Activated CD4-positive, alpha-beta memory T cell treated with anti-CD3 and anti-CD28 coated beads, Interleukin-2, amount 10 ng/mL, durations not matched to agents 7 days and 5 days (primary cell): ENCODE measurements around the gene UCHL5. TPM values are rescaled to one million over a fixed set of nuclear protein-coding genes. Genes with fewer than 3 reads are reported as not detected.
"Not testable (repeated sequence)": the region's sequence is repeated elsewhere in the genome, so short reads cannot be mapped to it uniquely, and the experiment has no call there.

Source experiments
- CTCF ChIA-PET: fragments of 350-600 bp; sonication (Branson Sonifier 250); formaldehyde crosslinking; loops from one replicate; lab custom pipeline; 2021; ENCODE audit warnings: antibody characterized with exemption, inconsistent platforms; lab: Charles Lee
- POLR2A ChIA-PET: fragments of 350-600 bp; sonication (Branson Sonifier 250); formaldehyde crosslinking; loops from one replicate; lab custom pipeline; 2021; ENCODE audit warnings: antibody characterized with exemption; lab: Charles Lee
- DNase-seq: peaks from one replicate; pipeline ENCODE4 v3.0.0-alpha.2; 2020
- H3K27ac Mint-ChIP-seq: one replicate; pipeline ENCODE4 v1.8.0; 2021; ENCODE audit warnings: mild to moderate bottlenecking, mixed read lengths
- H3K27me3 Mint-ChIP-seq: one replicate; pipeline ENCODE4 v1.8.0; 2021; ENCODE audit warnings: mixed read lengths
- H3K36me3 Mint-ChIP-seq: one replicate; pipeline ENCODE4 v1.8.0; 2021; ENCODE audit warnings: low read depth, mixed read lengths
- H3K4me1 Mint-ChIP-seq: one replicate; pipeline ENCODE4 v1.8.0; 2021; ENCODE audit warnings: mixed read lengths
- H3K4me3 Mint-ChIP-seq: one replicate; pipeline ENCODE4 v1.8.0; 2021; ENCODE audit warnings: mild to moderate bottlenecking, mixed read lengths
- H3K9me3 Mint-ChIP-seq: one replicate; pipeline ENCODE4 v1.8.0; 2021; ENCODE audit warnings: mixed read lengths
- total RNA-seq, 2 experiments: library from RNA; stranded (reverse); gene quantifications; one replicate each; pipeline ENCODE4 v1.2.3, GENCODE V29; 2021

The UCHL5 gene
- total RNA-seq, 2 experiments from 2014 or later, result 44.8 to 45.4 TPM

DNA sequence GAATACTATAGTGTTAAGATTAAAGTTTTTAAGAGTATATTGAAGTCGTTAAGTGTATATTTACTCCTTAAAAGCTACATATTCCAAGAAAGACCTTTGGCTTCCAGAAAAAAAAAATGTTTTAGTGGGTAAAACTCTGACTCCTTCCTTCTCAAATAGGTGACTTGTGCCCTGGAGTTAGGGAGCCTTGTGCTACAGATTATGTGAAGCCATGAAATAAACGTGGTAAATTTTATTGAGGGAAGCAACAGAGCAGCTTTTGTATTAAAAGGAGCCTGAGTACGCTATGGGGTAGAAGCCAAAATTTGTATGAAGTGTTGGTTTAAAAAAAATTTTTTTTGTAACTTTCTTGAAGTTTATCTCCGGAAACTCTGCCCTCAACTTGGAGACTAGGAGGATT is 1.2 kb upstream of the UCHL5 start:
- ChIA-PET POLR2A (interaction anchor here (1.2 to 4.0 kb wide), 3 partner anchors 10 to 62 kb away, joined by 3 to 37 read pairs (median 6); partner anchors contain the start of gene CDC73), CTCF (interaction anchor here (1.4 kb wide), 1 partner anchor 9 kb away, joined by 5 read pairs; no protein-coding TSS in a partner anchor)
- Mint-ChIP-seq H3K9me3 (no peaks in the 10 kb centered on the region), H3K36me3 (peaks cover 40% of the 10 kb centered on the region), H3K27me3 (no peaks in the 10 kb centered on the region), H3K27ac (peak overlapping the region; percentile 100), H3K4me1 (peaks cover 50% of the 10 kb centered on the region), H3K4me3 (peak overlapping the region; percentile 100)
- no peak for DNase-seq

DNA sequence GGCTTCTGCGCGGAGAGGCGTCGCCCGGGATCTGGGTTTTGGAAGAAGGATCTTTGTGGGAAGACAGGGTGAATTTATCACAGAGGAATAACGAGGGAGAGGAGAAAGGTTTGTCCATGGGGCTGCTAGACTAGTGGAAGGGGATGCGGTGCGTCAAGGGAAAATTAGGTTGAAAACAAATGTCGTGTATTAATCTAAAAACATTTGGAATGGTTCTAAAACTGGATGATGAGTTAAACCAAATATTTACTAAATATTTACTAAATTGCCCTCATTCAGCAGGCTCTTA is 899 bp upstream of the UCHL5 start:
- peak overlapping the region; percentile 100 for H3K27ac Mint-ChIP-seq
- H3K4me1 Mint-ChIP-seq, result peaks cover 50% of the 10 kb centered on the region
- H3K4me3 Mint-ChIP-seq, result peak overlapping the region; percentile 100
- H3K27me3 Mint-ChIP-seq, result no peaks in the 10 kb centered on the region
- ChIA-PET POLR2A (interaction anchor here (1.2 to 4.0 kb wide), 3 partner anchors 10 to 62 kb away, joined by 3 to 37 read pairs (median 6); partner anchors contain the start of gene CDC73), CTCF (interaction anchor here (1.4 kb wide), 1 partner anchor 10 kb away, joined by 5 read pairs; no protein-coding TSS in a partner anchor)
- no peak for DNase-seq
- no peaks in the 10 kb centered on the region for H3K9me3 Mint-ChIP-seq
- H3K36me3 Mint-ChIP-seq, result peaks cover 40% of the 10 kb centered on the region

DNA sequence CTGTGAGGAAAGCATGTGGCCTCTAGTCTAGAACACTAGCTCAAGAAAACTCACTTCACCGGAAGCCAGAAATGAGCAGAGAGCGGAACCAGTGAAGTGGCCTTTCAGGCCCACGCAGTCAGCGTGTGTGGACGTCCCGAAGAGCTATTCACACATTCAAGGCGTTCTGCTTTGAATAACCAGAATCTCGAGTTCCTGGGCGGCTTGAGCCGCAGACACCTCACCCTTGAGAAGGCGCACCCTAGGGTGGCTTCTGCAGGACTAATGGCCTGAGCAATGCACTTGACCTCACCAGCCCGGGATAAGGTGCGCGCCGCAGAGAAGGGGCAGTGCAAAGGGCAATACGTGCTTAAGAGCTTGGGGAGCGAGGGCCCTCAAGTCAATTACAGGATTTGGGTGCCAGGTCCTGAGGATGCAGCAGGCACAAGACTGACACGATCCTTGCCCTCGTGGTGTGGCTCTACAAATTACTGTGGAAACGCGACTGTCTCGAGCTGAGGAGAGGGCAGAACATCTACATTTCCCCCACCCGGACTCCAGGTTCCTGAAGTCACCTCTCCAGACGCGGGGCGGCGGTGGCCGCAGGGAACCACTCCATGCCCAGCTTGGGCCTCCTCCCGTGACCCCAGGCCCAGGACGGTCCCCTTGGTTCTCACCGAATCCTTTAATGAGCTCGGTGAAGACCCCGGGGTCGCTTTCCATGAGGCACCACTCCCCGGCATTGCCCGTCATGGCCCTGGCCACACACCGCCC is 455 bp downstream of the UCHL5 start:
- H3K4me1 Mint-ChIP-seq, result peaks cover 56% of the 10 kb centered on the region
- ChIA-PET POLR2A (interaction anchor here (0.7 to 4.0 kb wide), 35 partner anchors 10 to 542 kb away, joined by 3 to 65 read pairs (median 4); partner anchors contain the start of genes B3GALT2, CDC73, GLRX2 and RGS2), CTCF (interaction anchor here (0.7 to 2.2 kb wide), 13 partner anchors 12 to 520 kb away, joined by 3 to 28 read pairs (median 4); partner anchors contain the start of gene CDC73)
- peak; percentile 72 for DNase-seq
- peak overlapping the region; percentile 100 for H3K27ac Mint-ChIP-seq
- peak overlapping the region; percentile 100 for H3K4me3 Mint-ChIP-seq
- H3K27me3 Mint-ChIP-seq, result no peaks in the 10 kb centered on the region
- no peaks in the 10 kb centered on the region for H3K9me3 Mint-ChIP-seq
- peaks cover 44% of the 10 kb centered on the region for H3K36me3 Mint-ChIP-seq

DNA sequence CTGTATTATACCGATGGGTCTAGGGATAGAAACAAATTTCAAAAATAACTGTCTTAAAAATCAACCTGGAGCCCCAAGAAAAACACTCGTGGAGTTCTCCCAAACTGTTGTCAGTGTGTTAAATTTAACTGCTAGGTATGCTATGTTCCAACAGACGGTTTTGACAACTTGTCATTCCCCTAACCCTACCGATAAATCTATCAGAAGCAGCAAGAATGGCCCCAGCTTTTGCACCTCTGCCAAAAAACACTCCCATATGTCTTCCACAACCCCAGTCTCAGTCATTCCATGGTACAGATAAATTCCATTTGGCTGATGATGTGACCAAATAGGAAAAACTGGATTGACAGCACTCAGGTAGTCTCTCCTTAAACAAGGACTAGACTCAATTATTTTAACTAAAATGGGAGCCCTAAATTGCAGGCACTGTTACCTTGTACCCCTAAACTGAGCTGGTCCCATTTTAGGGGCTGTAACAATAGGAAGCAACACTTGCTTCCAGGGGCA is 4.9 kb downstream of the UCHL5 start:
- CTCF ChIA-PET, result no interaction called here
- Mint-ChIP-seq H3K36me3 (peaks cover 34% of the 10 kb centered on the region), H3K27ac (no peak overlapping the region), H3K4me3 (no peak overlapping the region), H3K27me3 (no peaks in the 10 kb centered on the region), H3K9me3 (no peaks in the 10 kb centered on the region), H3K4me1 (peaks cover 32% of the 10 kb centered on the region)
- DNase-seq, result no peak
- POLR2A ChIA-PET, result interaction anchor here (1.1 kb wide), 1 partner anchor 39 kb away, joined by 3 read pairs; no protein-coding TSS in a partner anchor

DNA sequence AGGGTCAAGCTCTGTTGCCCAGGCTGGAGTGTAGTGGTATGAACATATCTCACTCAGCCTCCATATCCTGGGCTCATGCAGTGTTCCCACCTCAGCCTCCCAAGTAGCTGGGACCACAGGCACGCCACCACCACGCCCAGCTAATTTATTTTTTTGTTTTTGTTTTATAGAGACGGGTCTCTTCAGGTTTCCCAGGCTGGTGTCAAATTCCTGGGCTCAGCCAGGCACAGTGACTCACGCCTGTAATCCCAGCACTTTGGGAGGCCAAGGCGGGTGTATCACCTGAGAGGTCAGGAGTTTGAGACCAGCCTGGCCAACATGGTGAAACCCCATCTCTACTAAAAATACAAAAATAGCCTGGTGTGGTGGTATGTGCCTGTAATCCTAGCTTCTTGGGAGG is 10.2 kb downstream of the UCHL5 start:
- H3K27me3 Mint-ChIP-seq, H3K4me1 Mint-ChIP-seq, DNase-seq, H3K27ac Mint-ChIP-seq, H3K9me3 Mint-ChIP-seq, H3K4me3 Mint-ChIP-seq: not testable (repeated sequence)
- H3K36me3 Mint-ChIP-seq, result peaks cover 27% of the 10 kb centered on the region
- ChIA-PET POLR2A (interaction anchor here (2.5 kb wide), 1 partner anchor 9 kb away, joined by 14 read pairs; the partner anchor contains the start of genes RO60 and UCHL5), CTCF (interaction anchor here (1.3 kb wide), 1 partner anchor 242 kb away, joined by 3 read pairs; no protein-coding TSS in a partner anchor)

DNA sequence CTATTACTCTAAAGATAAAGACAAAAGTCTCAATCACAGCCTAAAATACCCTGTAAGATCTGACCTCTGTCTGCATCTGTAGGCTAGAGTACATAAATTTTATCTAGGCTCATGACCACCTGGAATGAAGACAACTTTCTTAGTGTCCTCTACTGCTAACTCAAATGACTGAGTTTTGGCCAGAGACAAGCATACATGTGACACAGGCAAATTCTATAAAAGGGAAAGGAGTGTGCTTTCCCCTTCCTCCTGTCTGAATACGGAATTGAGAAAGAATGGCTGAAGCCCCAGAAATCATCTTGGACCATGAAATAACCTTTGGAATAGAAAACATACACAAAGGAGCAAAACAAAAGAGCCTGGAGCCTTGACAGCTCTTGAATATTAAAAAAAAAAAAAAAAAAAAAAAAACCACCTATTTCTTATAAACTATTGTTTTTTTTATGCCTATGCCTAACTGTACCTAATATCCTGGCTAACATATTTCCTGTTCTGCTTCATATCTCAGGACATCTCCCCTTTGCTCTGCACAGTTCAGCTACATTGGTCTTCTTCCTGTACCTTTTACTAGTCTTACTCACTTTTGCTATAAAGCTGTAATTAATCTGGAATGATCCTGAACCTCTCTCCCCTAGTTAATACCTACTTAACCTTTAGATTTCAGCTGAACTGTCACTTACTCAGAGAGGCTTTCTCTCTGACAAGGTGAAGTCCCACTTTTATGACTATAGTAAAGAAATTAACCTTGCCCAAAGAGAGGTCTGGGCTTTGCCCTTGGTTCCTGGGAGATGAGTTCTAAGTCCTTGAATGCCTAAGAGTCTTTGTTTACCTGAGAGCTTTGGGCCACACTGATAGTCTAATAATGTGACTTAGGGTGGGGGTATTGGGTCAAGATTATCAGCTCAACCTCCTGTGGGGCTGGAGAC is 16.1 kb downstream of the UCHL5 start:
- H3K4me1 Mint-ChIP-seq, result peaks cover 3% of the 10 kb centered on the region
- H3K36me3 Mint-ChIP-seq, result peaks cover 35% of the 10 kb centered on the region
- ChIA-PET POLR2A (interaction anchor here (1.1 kb wide), 1 partner anchor 15 kb away, joined by 6 read pairs; no protein-coding TSS in a partner anchor), CTCF (no interaction called here)
- H3K4me3 Mint-ChIP-seq, result no peak overlapping the region
- H3K27me3 Mint-ChIP-seq, result no peaks in the 10 kb centered on the region
- no peak overlapping the region for H3K27ac Mint-ChIP-seq
- DNase-seq, result no peak
- H3K9me3 Mint-ChIP-seq, result no peaks in the 10 kb centered on the region

DNA sequence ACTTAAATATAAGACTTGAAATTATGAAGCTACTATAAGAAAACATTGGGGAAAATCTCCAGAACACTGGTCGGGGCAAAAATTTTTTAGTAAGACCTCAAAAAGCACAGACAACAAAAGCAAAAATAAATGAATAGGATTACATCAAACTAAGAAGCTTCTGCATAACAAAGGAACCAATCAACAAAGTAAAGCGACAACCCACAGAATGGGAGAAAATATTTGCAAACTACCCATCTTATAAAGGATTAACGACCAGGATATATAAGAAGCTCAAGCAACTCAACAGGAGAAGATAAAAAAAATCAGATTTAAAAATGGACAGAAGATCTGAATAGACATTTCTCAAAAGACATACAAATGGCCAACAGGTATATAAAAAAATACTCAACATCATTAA is 19.1 kb downstream of the UCHL5 start:
- ChIA-PET CTCF (no interaction called here), POLR2A (no interaction called here)
- H3K27me3 Mint-ChIP-seq, result no peaks in the 10 kb centered on the region

DNA sequence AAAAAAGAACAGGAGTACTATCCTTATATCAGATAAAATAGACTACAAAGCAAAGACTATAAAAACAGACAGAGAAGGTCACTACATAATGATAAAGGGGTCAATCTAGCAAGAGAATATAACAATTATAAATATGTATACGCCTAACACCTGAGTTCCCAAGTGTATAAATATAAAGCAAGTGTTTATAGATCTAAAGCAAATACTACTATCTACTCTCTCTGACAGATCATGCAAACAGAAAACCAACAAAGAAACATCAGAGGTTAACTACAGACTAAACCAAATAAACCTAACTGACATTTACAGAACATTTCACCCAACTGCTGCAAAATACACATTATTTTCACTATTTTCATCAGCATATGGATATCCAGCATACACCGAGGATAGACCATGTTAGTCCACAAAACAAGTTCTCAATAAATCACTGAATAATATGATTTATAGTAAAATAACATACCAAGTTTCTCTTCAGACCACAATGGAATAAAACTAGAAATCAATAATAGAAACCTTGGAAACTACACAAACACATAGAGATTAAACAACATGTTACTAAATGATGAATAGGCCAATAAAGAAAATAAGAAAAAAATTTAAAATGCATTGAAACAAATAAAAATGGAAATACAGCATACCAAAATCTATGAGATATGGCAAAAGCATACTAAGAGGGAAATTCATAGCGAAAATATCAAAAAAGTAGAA is 22.7 kb downstream of the UCHL5 start:
- Mint-ChIP-seq H3K9me3 (no peaks in the 10 kb centered on the region), H3K27ac (no peak overlapping the region), H3K4me1 (peaks cover 5% of the 10 kb centered on the region), H3K27me3 (no peaks in the 10 kb centered on the region), H3K36me3 (peaks cover 33% of the 10 kb centered on the region), H3K4me3 (no peak overlapping the region)
- ChIA-PET CTCF (no interaction called here), POLR2A (no interaction called here)
- no peak for DNase-seq

More for the DNA sequence above, 19.1 kb downstream of the UCHL5 start:
- Mint-ChIP-seq H3K9me3 (no peaks in the 10 kb centered on the region), H3K4me1 (peaks cover 5% of the 10 kb centered on the region), H3K4me3 (no peak overlapping the region), H3K36me3 (peaks cover 39% of the 10 kb centered on the region), H3K27ac (no peak overlapping the region)
- no peak for DNase-seq

DNA sequence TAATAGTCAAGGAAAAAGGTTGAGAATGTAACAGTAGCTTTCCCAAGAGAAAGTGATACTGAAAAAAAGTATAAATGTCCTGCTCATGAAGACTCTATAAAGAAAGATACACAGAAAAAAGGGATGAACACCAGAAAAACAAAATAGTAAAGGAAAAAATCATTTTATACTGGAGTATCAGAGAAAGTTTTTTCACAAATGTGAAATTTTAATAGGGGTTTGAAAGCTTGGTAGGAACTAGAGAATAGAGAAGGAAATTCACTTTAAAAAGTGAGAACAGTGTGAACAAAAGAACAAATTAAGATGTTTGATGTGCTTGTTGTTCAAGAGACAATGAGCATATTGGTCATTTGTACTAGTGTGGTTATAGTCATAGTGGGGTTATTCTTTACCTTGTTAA is 25.6 kb downstream of the UCHL5 start:
- CTCF ChIA-PET, result interaction anchor here (0.9 kb wide), 1 partner anchor 227 kb away, joined by 3 read pairs; no protein-coding TSS in a partner anchor
- Mint-ChIP-seq H3K4me3 (no peak overlapping the region), H3K27ac (no peak overlapping the region)

DNA sequence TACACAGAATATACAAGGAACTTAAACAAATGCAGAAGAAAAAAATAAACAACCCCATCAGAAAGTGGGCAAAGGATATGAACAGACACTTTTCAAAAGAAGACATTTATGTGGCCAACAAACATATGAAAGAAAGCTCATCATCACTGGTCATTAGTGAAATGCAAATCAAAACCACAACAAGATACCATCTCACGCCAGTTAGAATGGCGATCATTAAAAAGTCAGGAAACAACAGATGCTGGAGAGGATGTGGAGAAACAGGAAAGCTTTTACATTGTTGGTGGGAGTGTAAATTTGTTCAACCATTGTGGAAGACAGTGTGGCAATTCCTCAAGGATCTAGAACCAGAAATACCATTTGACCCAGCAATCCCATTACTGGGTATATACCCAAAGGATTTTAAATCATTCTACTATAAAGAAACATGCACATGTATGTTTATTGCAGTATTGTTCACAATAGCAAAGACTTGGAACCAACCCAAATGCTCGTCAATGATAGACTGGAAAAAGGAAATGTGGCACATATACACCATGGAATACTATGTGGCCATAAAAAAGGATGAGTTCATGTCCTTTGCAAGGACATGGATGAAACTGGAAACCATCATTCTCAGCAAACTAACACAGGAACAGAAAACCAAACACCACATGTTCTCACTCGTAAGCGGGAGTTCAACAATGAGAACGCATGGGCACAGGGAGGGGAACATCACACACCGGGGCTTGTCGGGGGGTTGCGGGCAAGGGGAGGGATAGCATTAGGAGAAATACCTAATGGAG is 26.3 kb downstream of the UCHL5 start:
- CTCF ChIA-PET, H3K9me3 Mint-ChIP-seq, H3K4me1 Mint-ChIP-seq, H3K4me3 Mint-ChIP-seq, DNase-seq, H3K27me3 Mint-ChIP-seq, H3K27ac Mint-ChIP-seq: not testable (repeated sequence)
- peaks cover 26% of the 10 kb centered on the region for H3K36me3 Mint-ChIP-seq
- POLR2A ChIA-PET, result interaction anchor here (0.7 to 1.6 kb wide), 2 partner anchors 26 to 557 kb away, joined by 3 to 4 read pairs; partner anchors contain the start of gene UCHL5

More for the DNA sequence above, 25.6 kb downstream of the UCHL5 start:
- H3K36me3 Mint-ChIP-seq, result peaks cover 28% of the 10 kb centered on the region
- POLR2A ChIA-PET, result no interaction called here
- H3K9me3 Mint-ChIP-seq, result no peaks in the 10 kb centered on the region
- H3K27me3 Mint-ChIP-seq, result no peaks in the 10 kb centered on the region
- peaks cover 5% of the 10 kb centered on the region for H3K4me1 Mint-ChIP-seq
- no peak for DNase-seq

DNA sequence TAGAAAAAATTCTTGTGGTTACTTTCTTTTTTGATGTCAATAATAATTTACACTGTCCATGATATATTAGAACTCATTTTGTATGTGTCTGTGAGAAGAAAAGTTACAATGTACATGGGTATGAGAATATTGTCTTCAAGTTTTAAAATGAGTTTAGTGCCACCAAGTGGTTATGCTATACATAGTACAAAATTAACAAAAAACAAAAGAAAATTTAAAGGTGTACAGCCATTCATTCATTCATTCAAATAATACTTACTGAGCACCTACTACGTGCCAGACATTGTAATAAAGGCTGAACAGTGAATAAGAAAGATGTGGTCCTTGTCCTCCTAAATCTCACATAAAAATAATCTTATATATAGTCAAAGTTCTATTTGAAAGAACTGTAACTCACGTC is 27.7 kb downstream of the UCHL5 start:
- Mint-ChIP-seq H3K9me3 (no peaks in the 10 kb centered on the region), H3K36me3 (peaks cover 19% of the 10 kb centered on the region), H3K27me3 (no peaks in the 10 kb centered on the region), H3K4me1 (peaks cover 3% of the 10 kb centered on the region), H3K4me3 (no peak overlapping the region), H3K27ac (no peak overlapping the region)
- no peak for DNase-seq
- POLR2A ChIA-PET, result interaction anchor here (1.6 kb wide), 1 partner anchor 27 kb away, joined by 4 read pairs; the partner anchor contains the start of gene UCHL5
- CTCF ChIA-PET, result no interaction called here
